IMR-90 (cell line): ENCODE data around the gene ADGRG6. TPM values are rescaled to one million over a fixed set of nuclear protein-coding genes. Genes with fewer than 3 reads are reported as not detected.

ENCODE experiments used
- ATAC-seq: fragments of 200-7000 bp; cut with Tn5 transposase; 2 replicates; pipeline ENCODE4 v1.9.1; 2020; ENCODE audit warnings: low read depth, mild to moderate bottlenecking, moderate library complexity
- BruUV-seq: library from RNA; stranded (reverse); fragments of 400-500 nt; replicated peaks from 2 replicates; lab custom pipeline; 2021; lab: Mats Ljungman, UMichigan
- CTCF ChIA-PET: fragments of 300-600 bp; formaldehyde crosslinking; extraction: SDS; loops from one replicate; lab custom pipeline; 2021; ENCODE audit warnings: antibody characterized with exemption; lab: Yijun Ruan, JAX
- POLR2A ChIA-PET: fragments of 300-600 bp; sonication (Branson Sonifier 250); formaldehyde crosslinking; loops from one replicate; lab custom pipeline; 2022; ENCODE audit warnings: antibody characterized with exemption; ENCODE audit not compliant: unreplicated experiment; lab: Charles Lee
- DNase-seq: peaks from one replicate; pipeline ENCODE4 v3.0.0; 2013
- H2AFZ ChIP-seq: replicated peaks from 2 replicates; pipeline ENCODE3; 2013; ENCODE audit warnings: low read length, mild to moderate bottlenecking; ENCODE audit not compliant: poor library complexity
- H2AK5ac ChIP-seq: 2 replicates; pipeline ENCODE4 v1.6.1; 2013; ENCODE audit warnings: low read depth, low read length, inconsistent platforms
- H2AK9ac ChIP-seq: replicated peaks from 2 replicates; pipeline ENCODE3; 2013; ENCODE audit warnings: mild to moderate bottlenecking, low read depth, low read length, moderate library complexity; ENCODE audit not compliant: poor library complexity
- H2BK120ac ChIP-seq: 2 replicates; pipeline ENCODE4 v1.6.1; 2013; ENCODE audit warnings: low read depth, low read length, inconsistent platforms
- H2BK15ac ChIP-seq: 3 replicates; pipeline ENCODE4 v1.6.1; 2013; ENCODE audit warnings: low read depth, low read length, inconsistent platforms
- H2BK20ac ChIP-seq: 2 replicates; pipeline ENCODE4 v1.6.1; 2013; ENCODE audit warnings: low read depth, mild to moderate bottlenecking, inconsistent platforms, low read length, moderate library complexity
- H2BK5ac ChIP-seq: 2 replicates; pipeline ENCODE4 v1.6.1; 2013; ENCODE audit warnings: mild to moderate bottlenecking, low read depth, low read length, inconsistent platforms; ENCODE audit not compliant: poor library complexity, severe bottlenecking
- H3K14ac ChIP-seq: replicated peaks from 2 replicates; pipeline ENCODE4 v1.6.1; 2013; ENCODE audit warnings: low read depth, low read length, inconsistent platforms
- H3K18ac ChIP-seq: 2 replicates; pipeline ENCODE4 v1.6.1; 2013; ENCODE audit warnings: low read depth, low read length, control low read depth
- H3K23ac ChIP-seq: 2 replicates; pipeline ENCODE4 v1.6.1; 2013; ENCODE audit warnings: low read depth, low read length, inconsistent platforms
- H3K27ac ChIP-seq: 2 replicates; pipeline ENCODE4 v1.5.1; 2013; ENCODE audit warnings: mild to moderate bottlenecking, control low read depth, low read length; ENCODE audit not compliant: insufficient read depth
- H3K27me3 ChIP-seq: 2 replicates; pipeline ENCODE4 v1.6.1; 2013; ENCODE audit warnings: low read length; ENCODE audit not compliant: control insufficient read depth, insufficient read depth
- H3K36me3 ChIP-seq: 2 replicates; pipeline ENCODE4 v1.6.1; 2013; ENCODE audit warnings: low read length, mixed read lengths; ENCODE audit not compliant: control insufficient read depth, insufficient read depth
- H3K4ac ChIP-seq: 2 replicates; pipeline ENCODE4 v1.6.1; 2013; ENCODE audit warnings: low read depth, low read length, inconsistent platforms
- H3K4me1 ChIP-seq: 2 replicates; pipeline ENCODE4 v1.6.1; 2013; ENCODE audit warnings: low read length, mixed read lengths; ENCODE audit not compliant: control insufficient read depth, insufficient read depth
- H3K4me2 ChIP-seq: 2 replicates; pipeline ENCODE4 v1.6.1; 2013; ENCODE audit warnings: low read depth, mild to moderate bottlenecking, control low read depth, low read length, moderate library complexity
- H3K4me3 ChIP-seq: 2 replicates; pipeline ENCODE4 v1.5.1; 2013; ENCODE audit warnings: low read depth, mild to moderate bottlenecking, control low read depth, low read length, moderate library complexity; ENCODE audit not compliant: insufficient read depth
- H3K56ac ChIP-seq: 2 replicates; pipeline ENCODE4 v1.6.1; 2013; ENCODE audit warnings: low read length, inconsistent platforms; ENCODE audit not compliant: insufficient read depth; ENCODE audit errors: extremely low read depth
- H3K79me1 ChIP-seq, 2 experiments: 2 replicates each; pipeline ENCODE4 v1.6.1; 2013; ENCODE audit warnings: low read length in 2 of 2, inconsistent platforms in 1 of 2, low read depth in 1 of 2
- H3K9ac ChIP-seq: 2 replicates; pipeline ENCODE4 v1.6.1; 2013; ENCODE audit warnings: low read depth, low read length, control low read depth
- H3K9me1 ChIP-seq: 2 replicates; pipeline ENCODE4 v1.6.1; 2013; ENCODE audit warnings: low read length, inconsistent platforms; ENCODE audit not compliant: insufficient read depth
- H3K9me3 ChIP-seq: 2 replicates; pipeline ENCODE4 v1.6.1; 2013; ENCODE audit warnings: low read length; ENCODE audit not compliant: control insufficient read depth, insufficient read depth
- H4K20me1 ChIP-seq: 2 replicates; pipeline ENCODE4 v1.6.1; 2013; ENCODE audit warnings: low read length, inconsistent platforms; ENCODE audit not compliant: insufficient read depth
- H4K5ac ChIP-seq: 2 replicates; pipeline ENCODE4 v1.6.1; 2013; ENCODE audit warnings: mild to moderate bottlenecking, low read depth, low read length, control low read depth
- H4K8ac ChIP-seq, 2 experiments: 2 replicates each; pipeline ENCODE4 v1.6.1; 2013; ENCODE audit warnings: low read depth in 2 of 2, low read length in 2 of 2, control low read depth in 1 of 2, inconsistent platforms in 1 of 2
- H4K91ac ChIP-seq: 2 replicates; pipeline ENCODE4 v1.6.1; 2013; ENCODE audit warnings: low read depth, low read length, inconsistent platforms; ENCODE audit not compliant: insufficient read depth
- CEBPB ChIP-seq: IDR thresholded peaks from 2 replicates; pipeline ENCODE4 v1.6.1; 2012; ENCODE audit warnings: low read depth, low read length, improper control_type of control experiment
- SMC3 ChIP-seq: fragments of 150-350 bp; IDR thresholded peaks from 2 replicates; pipeline ENCODE4 v1.6.1; 2016; ENCODE audit warnings: low read depth, mild to moderate bottlenecking, antibody characterized with exemption, low read length, moderate library complexity
- dilution Hi-C: fragments of 300-500 bp; cut with HindIII; formaldehyde crosslinking; loops from one replicate; pipeline ENCODE4 v1.14.3; 2018; ENCODE audit warnings: low sequenced_read_pairs; ENCODE audit not compliant: unreplicated experiment
- in situ Hi-C: fragments of 300-500 bp; cut with MboI; formaldehyde crosslinking; loops from 3 replicates; pipeline ENCODE4 v1.14.3; 2019; ENCODE audit warnings: low sequenced_read_pairs, inconsistent platforms, mixed read lengths
- intact Hi-C: fragments of 100-400 bp; cut with micrococcal nuclease; formaldehyde crosslinking; loops from 2 replicates; pipeline ENCODE4 v1.10.0; 2022
- polyA plus RNA-seq, 3 experiments: library from polyadenylated mRNA; depleted of rRNA; stranded (reverse); fragments of >200 nt; gene quantifications; 2 replicates each; pipeline ENCODE4 v1.2.3, GENCODE V29; 2012; ENCODE audit warnings: low replicate concordance in 1 of 3
- total RNA-seq: library from RNA; depleted of rRNA; stranded (reverse); fragments of >200 nt; gene quantifications from 2 replicates; pipeline ENCODE4 v1.2.3, GENCODE V29; 2012

Gene ADGRG6
- total and polyA plus RNA-seq, 2 of the 4 experiments (the other 2 are of a cell fraction): 10.0 to 20.3 TPM

DNA sequence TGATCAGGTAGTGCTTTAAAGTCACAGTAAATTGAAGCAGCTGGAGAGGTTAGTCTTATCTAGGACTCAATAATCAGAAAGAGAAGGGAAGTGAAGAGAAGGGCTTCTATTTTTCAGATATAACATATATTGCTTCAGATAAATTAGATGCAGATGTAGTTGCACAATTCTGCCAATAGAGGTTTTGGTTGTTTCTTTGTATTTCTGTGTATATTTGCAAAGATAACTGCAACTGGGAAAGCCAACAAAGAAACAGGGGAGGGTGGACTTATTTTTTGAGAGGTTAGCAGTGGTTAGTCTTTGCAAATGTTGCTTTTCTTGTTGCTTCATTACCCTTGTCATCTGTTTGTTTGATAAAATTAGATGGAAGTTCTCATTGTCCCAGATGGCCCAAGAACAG, 106.6 kb downstream of the ADGRG6 start:
- intact Hi-C loops (no loop called here), in situ Hi-C loops (no loop called here), dilution Hi-C loops (no loop called here)
- Histone ChIP-seq H3K4me3 (no peak overlapping the region), H4K91ac (no peak overlapping the region), H3K27ac (no peak overlapping the region), H3K27me3 (no peaks in the 10 kb centered on the region), H3K56ac (no peak overlapping the region), H3K79me1 (no peaks in the 10 kb centered on the region), H3K18ac (no peak overlapping the region), H3K9ac (no peak overlapping the region), H3K9me1 (peaks cover 2% of the 10 kb centered on the region; the same call in 1 of the 2 replicates), H4K8ac (no peak overlapping the region), H3K9me3 (no peaks in the 10 kb centered on the region), H4K20me1 (no peaks in the 10 kb centered on the region), H2AK5ac (no peak overlapping the region), H3K4ac (no peak overlapping the region), H2BK20ac (0 out of 2 replicates have a peak overlapping the region, but pooled peaks have one; percentile 26), H2BK15ac (no peak overlapping the region), H2BK5ac (no peak overlapping the region), H3K36me3 (no peaks in the 10 kb centered on the region), H2AK9ac (no peak overlapping the region), H2BK120ac (no peak overlapping the region), H3K4me2 (no peak overlapping the region), H4K5ac (no peak overlapping the region; the same call in 1 of the 2 replicates), H3K23ac (peak overlapping the region; percentile 52; the same call in 1 of the 2 replicates), H3K14ac (no peak overlapping the region), H2AFZ (no peak overlapping the region), H3K4me1 (peaks cover 4% of the 10 kb centered on the region)
- no peak for DNase-seq
- peak; percentile 42; the same call in 1 of the 2 replicates for TF ChIP-seq CEBPB
- no peak for TF ChIP-seq SMC3
- POLR2A ChIA-PET: no interaction called here
- CTCF ChIA-PET: no interaction called here
- no peak for ATAC-seq
- no TSS peak for BruUV-seq
